ENCODE data around the gene SECISBP2. TPM values are rescaled to one million over a fixed set of nuclear protein-coding genes. Genes with fewer than 3 reads are reported as not detected.
A peak's percentile ranks its signal among the peaks of the same experiment; 100 is the strongest.

Gene SECISBP2
- total and polyA plus RNA-seq, 2 of the 13 experiments (the other 11 are each of a cell fraction or from before 2014, with no cell fraction given): 32.4 to 38.0 TPM

- 0 out of 2 replicates have a peak, but pooled peaks have one; percentile 20 for TF ChIP-seq E2F2 (CRISPR knock-in tag; IDR thresholded peaks at IDR 0.05; ENCODE audit: borderline replicate concordance)
- TF ChIP-seq ZNF468 (CRISPR knock-in tag; IDR thresholded peaks at IDR 0.05): no peak
- TF ChIP-seq POGK (CRISPR knock-in tag; conservative IDR thresholded peaks at IDR 0.05): peak; percentile 86
- TF ChIP-seq ZNF720 (CRISPR knock-in tag; IDR thresholded peaks at IDR 0.05): no peak
- TF ChIP-seq NKX3-1 (CRISPR knock-in tag; IDR thresholded peaks at IDR 0.05): no peak
- TF ChIP-seq HNF4A (CRISPR knock-in tag; IDR thresholded peaks at IDR 0.05): no peak
- TF ChIP-seq HNRNPUL1 (IDR thresholded peaks at IDR 0.05; ENCODE audit: low read depth, low read length): no peak
- no peak for TF ChIP-seq CERS6 (CRISPR knock-in tag; IDR thresholded peaks at IDR 0.05)
- TF ChIP-seq ZNF747 (CRISPR knock-in tag; IDR thresholded peaks at IDR 0.05; ENCODE audit: borderline replicate concordance): peak; percentile 57; the same call in 1 of the 2 replicates
- 0 out of 2 replicates have a peak, but pooled peaks have one; percentile 5 for TF ChIP-seq KLF6 (CRISPR knock-in tag; IDR thresholded peaks at IDR 0.05)
- TF ChIP-seq ELF3 (CRISPR knock-in tag; IDR thresholded peaks at IDR 0.05): peak; percentile 82
- peak; percentile 98 for TF ChIP-seq POLR2G (IDR thresholded peaks at IDR 0.05; ENCODE audit: low read depth, low read length)
- TF ChIP-seq FOXA1 (IDR thresholded peaks at IDR 0.05): no peak
- peak; percentile 15; the same call in 1 of the 2 replicates for TF ChIP-seq FOXA1 (CRISPR knock-in tag; IDR thresholded peaks at IDR 0.05)
- peak; percentile 93 for TF ChIP-seq MAX (IDR thresholded peaks at IDR 0.05)
- peak; percentile 33; the same call in 1 of the 2 replicates for TF ChIP-seq KDM4B (CRISPR knock-in tag; IDR thresholded peaks at IDR 0.05)
- no peak for TF ChIP-seq STAT5B (CRISPR knock-in tag; IDR thresholded peaks at IDR 0.05)
- TF ChIP-seq ZNF136 (CRISPR knock-in tag; IDR thresholded peaks at IDR 0.05; ENCODE audit: low read depth): peak; percentile 82; the same call in 1 of the 2 replicates
- TF ChIP-seq MAZ (IDR thresholded peaks at IDR 0.05; ENCODE audit: borderline replicate concordance, low read depth, low read length): peak; percentile 23; the same call in 1 of the 2 replicates
- peak; percentile 49; the same call in 1 of the 2 replicates for TF ChIP-seq MAZ (CRISPR knock-in tag; IDR thresholded peaks at IDR 0.05; ENCODE audit: low read depth)
- 0 out of 2 replicates have a peak, but pooled peaks have one; percentile 60 for TF ChIP-seq REL (CRISPR knock-in tag; conservative IDR thresholded peaks at IDR 0.05)
- no peak for TF ChIP-seq ZNF562 (CRISPR knock-in tag; IDR thresholded peaks at IDR 0.05; ENCODE audit: borderline replicate concordance)
- TF ChIP-seq ZSCAN12 (CRISPR knock-in tag; IDR thresholded peaks at IDR 0.05): no peak
- TF ChIP-seq PHF21A (CRISPR knock-in tag; IDR thresholded peaks at IDR 0.05): peak; percentile 78
- no peak for TF ChIP-seq ZNF260 (CRISPR knock-in tag; IDR thresholded peaks at IDR 0.05; ENCODE audit: borderline replicate concordance, low read depth)
- TF ChIP-seq BATF2 (CRISPR knock-in tag; IDR thresholded peaks at IDR 0.05): 0 out of 2 replicates have a peak, but pooled peaks have one; percentile 25
Measured at GRCh38 chr9:89310475-89311345, 7.6 kb upstream of the SECISBP2 start, which contains the start of gene CKS2 (continued).
